Skeletal muscle satellite cell (primary cell): Measurements from ENCODE around the gene HSPB6.

Source experiments
- H3K27me3 ChIP-seq: 2 replicates; pipeline ENCODE4 v1.7.0; 2013; ENCODE audit warnings: low read length; ENCODE audit not compliant: control insufficient read depth, insufficient read depth
- H3K36me3 ChIP-seq: 2 replicates; pipeline ENCODE4 v1.7.0; 2013; ENCODE audit warnings: mild to moderate bottlenecking, control low read depth, low read length; ENCODE audit not compliant: insufficient read depth
- H3K4me1 ChIP-seq: 2 replicates; pipeline ENCODE4 v1.7.0; 2013; ENCODE audit warnings: low read length; ENCODE audit not compliant: control insufficient read depth, insufficient read depth
- H3K4me2 ChIP-seq: 2 replicates; pipeline ENCODE4 v1.7.0; 2013; ENCODE audit warnings: mild to moderate bottlenecking, low read length
- H3K4me3 ChIP-seq: 2 replicates; pipeline ENCODE4 v1.7.0; 2013; ENCODE audit warnings: low read length
- H3K9ac ChIP-seq: 2 replicates; pipeline ENCODE4 v1.7.0; 2013; ENCODE audit warnings: mild to moderate bottlenecking, low read depth, low read length, moderate library complexity
- H3K9me3 ChIP-seq: replicated peaks from 2 replicates; pipeline ENCODE4 v1.7.0; 2013; ENCODE audit warnings: mild to moderate bottlenecking, control low read depth, low read length

HSPB6 gene

GRCh38 chr19:35714601-35715354, 42.1 kb downstream of the HSPB6 start:
- peaks cover 1% of the 10 kb centered on the region for H3K36me3 ChIP-seq
- no peak overlapping the region for H3K4me2 ChIP-seq
- peaks cover 23% of the 10 kb centered on the region for H3K4me1 ChIP-seq
- no peaks in the 10 kb centered on the region for H3K9me3 ChIP-seq
- no peak overlapping the region for H3K4me3 ChIP-seq
- no peak overlapping the region for H3K9ac ChIP-seq
- H3K27me3 ChIP-seq = no peaks in the 10 kb centered on the region

- Histone ChIP-seq H3K4me1 (peaks cover 17% of the 10 kb centered on the region), H3K36me3 (no peaks in the 10 kb centered on the region), H3K9me3 (no peaks in the 10 kb centered on the region), H3K27me3 (no peaks in the 10 kb centered on the region), H3K9ac (no peak overlapping the region), H3K4me3 (no peak overlapping the region), H3K4me2 (no peak overlapping the region)
These were observed 42.8 kb downstream of the HSPB6 start for GRCh38 chr19:35713904-35714495.

GRCh38 chr19:35713506-35713850, 43.4 kb downstream of the HSPB6 start:
- H3K9ac ChIP-seq = no peak overlapping the region
- no peaks in the 10 kb centered on the region for H3K36me3 ChIP-seq
- H3K4me3 ChIP-seq = no peak overlapping the region
- H3K9me3 ChIP-seq = no peaks in the 10 kb centered on the region
- peaks cover 13% of the 10 kb centered on the region for H3K4me1 ChIP-seq
- H3K4me2 ChIP-seq = no peak overlapping the region
- H3K27me3 ChIP-seq = peaks cover under 1% of the 10 kb centered on the region

GRCh38 chr19:35712567-35713505, 44.0 kb downstream of the HSPB6 start:
- Histone ChIP-seq H3K4me3 (no peak overlapping the region), H3K9ac (no peak overlapping the region), H3K36me3 (no peaks in the 10 kb centered on the region), H3K4me2 (no peak overlapping the region), H3K9me3 (no peaks in the 10 kb centered on the region), H3K4me1 (peaks cover 13% of the 10 kb centered on the region), H3K27me3 (peaks cover 7% of the 10 kb centered on the region)

- peaks cover 7% of the 10 kb centered on the region for H3K4me1 ChIP-seq
- no peak overlapping the region for H3K4me3 ChIP-seq
- no peak overlapping the region for H3K9ac ChIP-seq
- no peaks in the 10 kb centered on the region for H3K9me3 ChIP-seq
- no peak overlapping the region for H3K4me2 ChIP-seq
- peaks cover 7% of the 10 kb centered on the region for H3K27me3 ChIP-seq
- H3K36me3 ChIP-seq = no peaks in the 10 kb centered on the region
These were observed 45.8 kb downstream of the HSPB6 start for GRCh38 chr19:35710784-35711723.

GRCh38 chr19:35708391-35708790, 48.4 kb downstream of the HSPB6 start:
- no peak overlapping the region for H3K9ac ChIP-seq
- no peaks in the 10 kb centered on the region for H3K9me3 ChIP-seq
- peaks cover 7% of the 10 kb centered on the region for H3K27me3 ChIP-seq
- H3K36me3 ChIP-seq = no peaks in the 10 kb centered on the region
- no peak overlapping the region for H3K4me3 ChIP-seq
- no peak overlapping the region for H3K4me2 ChIP-seq
- no peaks in the 10 kb centered on the region for H3K4me1 ChIP-seq
